Pulmonary artery endothelial cell (primary cell): ENCODE data around the gene NLGN1. TPM values are rescaled to one million over a fixed set of nuclear protein-coding genes. Genes with fewer than 3 reads are reported as not detected.

Source experiments
- DNase-seq: peaks from one replicate; pipeline ENCODE4 v3.0.0-alpha.2; 2011; ENCODE audit warnings: low read depth, low spot score
- total RNA-seq: library from RNA; depleted of rRNA; stranded (reverse); fragments of >200 nt; gene quantifications from 2 replicates; pipeline ENCODE4 v1.2.3, GENCODE V29; 2014

NLGN1 gene
- total RNA-seq, 1 donor from 2014 or later: 37.5 TPM

DNA sequence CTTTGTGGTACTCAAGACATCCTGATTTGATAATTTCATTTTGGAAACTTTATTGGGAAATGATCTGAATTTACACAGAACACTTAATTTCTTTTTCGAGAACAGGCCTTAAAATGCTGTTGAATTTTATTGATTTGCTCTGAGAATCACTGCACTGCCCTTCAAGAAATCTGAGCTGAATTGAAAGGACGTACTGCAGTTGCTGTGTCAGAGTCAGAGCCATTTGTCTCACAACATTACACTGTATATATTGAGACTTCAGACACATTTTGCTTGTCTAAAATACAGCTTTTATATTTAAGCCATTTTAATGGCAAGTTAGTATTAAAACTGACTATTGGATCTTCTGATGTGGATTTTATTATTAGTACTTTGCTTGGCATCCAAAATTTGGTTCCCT lies 504.1 kb downstream of the NLGN1 start:
- no peak for DNase-seq

DNA sequence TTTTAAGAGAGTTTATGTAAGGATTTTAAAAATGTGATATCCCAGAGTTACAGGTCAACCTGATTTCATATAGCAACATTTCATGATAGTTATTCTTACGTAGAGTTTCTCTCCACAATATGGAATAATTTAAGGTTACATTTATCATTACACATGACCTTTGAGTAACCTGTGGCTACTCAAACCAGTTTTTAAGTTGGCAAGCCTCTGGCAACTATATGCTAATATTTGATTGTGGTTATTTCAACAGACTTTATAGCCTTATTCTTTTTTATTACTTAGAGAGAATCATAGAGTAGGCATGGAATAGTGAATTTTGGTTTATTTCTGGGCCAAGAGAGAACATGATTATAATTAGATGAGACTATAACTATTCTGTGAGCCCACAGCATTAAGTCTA lies 504.9 kb downstream of the NLGN1 start:
- DNase-seq: no peak

DNA sequence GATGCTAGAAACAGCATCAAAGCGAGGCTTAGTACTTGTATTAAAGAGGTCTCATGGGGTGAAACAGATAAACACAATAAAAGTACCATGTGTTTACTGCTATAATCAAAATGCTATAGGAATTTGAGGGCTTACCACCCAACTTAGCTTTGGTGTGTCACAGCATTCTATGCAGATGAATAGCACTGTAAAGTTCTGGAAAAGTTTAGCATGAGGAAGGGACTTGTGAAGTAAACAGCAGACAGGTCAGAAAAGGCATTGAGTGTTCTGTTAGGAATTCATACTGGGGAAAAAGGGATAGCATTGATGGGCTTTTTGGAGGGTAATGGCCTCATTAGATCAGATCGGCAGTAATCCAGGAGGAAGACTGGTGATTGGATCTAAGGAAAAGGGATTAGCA lies 505.3 kb downstream of the NLGN1 start:
- no peak for DNase-seq

DNA sequence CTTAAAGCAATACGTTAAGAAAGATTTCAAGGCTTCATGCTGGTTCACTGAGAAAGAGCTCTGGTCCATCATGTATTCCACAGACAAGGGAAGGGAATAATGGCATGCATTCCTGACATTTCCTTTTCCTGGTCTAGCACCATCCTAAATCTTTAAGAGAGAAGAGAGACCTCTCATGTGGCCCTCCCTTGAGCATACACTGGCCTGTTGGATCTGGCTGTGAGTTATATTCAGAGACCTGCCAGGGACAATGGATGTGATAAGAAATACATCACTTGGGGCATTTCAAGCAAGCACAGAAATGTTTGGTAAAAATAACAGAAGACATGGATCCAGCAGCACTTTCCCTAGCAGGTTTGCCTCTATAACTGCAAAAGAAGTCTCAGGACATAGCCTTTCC lies 507.8 kb downstream of the NLGN1 start:
- DNase-seq: no peak

DNA sequence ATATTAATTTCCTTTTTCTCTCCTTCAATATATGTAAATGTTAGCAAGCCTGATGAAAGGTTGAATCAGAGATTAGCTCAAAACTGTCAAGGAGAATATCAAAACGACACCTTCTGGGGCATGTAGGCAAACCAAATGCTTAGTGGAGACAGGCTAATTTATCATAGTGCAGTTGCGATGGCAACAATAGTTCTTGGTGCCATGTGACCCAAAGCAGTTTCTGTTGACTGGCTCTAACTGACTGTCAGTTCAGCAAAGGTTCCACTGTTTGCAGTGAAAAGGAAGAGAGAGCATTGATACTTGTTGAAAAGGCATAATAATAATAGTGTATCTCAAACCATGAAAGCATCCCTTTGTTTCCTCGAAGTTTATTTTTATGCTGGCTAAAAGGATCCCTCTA lies 513.9 kb downstream of the NLGN1 start:
- DNase-seq: no peak

DNA sequence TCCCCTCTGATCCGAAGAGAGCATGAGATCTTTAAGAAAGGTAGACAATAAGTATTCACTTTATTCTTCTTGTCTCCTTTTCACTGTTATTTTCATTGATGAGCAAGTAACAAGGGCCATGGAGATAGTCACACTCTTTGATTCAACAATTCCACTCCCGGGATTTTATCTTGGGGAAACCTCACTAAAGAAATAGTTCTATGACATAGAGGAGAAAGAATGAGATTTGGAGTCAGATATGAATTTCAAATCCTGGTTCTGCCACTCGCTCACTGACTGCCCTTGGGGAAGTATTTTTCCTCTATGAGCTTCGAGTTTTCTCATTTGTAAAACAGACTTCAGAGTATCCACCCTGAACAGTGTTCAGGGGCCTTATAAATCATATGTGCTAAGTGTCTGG lies 514.6 kb downstream of the NLGN1 start:
- DNase-seq: no peak

DNA sequence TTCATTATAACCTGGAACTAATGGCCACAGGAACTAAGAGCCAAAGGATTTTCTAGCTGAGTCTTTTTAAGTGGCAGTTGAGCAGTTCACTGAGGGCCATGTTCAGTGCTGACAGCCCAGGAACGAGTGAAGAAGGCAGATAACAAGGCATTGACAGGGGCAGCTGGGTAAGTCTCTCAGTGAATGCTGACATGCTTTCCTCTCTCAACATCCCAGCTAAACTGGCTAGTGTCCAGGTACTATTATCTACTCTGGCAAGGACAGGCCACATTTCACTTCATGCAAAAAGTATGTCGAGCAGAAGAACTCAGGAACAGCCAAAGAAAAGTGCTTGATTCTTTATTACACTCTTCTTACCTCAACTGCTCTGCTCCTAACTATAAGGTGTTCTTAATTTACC lies 515.9 kb downstream of the NLGN1 start:
- peak; percentile 10 for DNase-seq

DNA sequence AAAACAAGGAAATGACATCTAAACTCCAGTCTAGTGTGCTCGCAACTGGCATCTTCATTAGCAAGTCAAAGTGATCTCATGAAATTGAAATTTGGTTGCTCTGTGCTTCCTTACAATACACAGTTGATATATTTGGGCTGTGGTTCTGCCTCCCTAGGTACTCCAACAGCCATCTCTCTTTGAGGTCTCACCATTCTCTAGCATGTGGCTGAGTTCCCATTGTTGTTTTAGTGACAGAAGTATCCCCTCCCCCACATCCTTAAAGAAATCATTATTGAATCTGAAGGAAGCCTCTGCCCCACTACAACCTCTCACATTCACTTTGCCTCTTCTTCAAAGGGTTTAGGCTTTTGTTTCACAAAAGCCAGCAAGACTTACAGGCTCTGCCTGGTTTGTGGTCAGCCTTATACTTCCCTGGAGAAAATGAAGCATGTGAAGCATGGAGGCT lies 516.5 kb downstream of the NLGN1 start:
- no peak for DNase-seq

DNA sequence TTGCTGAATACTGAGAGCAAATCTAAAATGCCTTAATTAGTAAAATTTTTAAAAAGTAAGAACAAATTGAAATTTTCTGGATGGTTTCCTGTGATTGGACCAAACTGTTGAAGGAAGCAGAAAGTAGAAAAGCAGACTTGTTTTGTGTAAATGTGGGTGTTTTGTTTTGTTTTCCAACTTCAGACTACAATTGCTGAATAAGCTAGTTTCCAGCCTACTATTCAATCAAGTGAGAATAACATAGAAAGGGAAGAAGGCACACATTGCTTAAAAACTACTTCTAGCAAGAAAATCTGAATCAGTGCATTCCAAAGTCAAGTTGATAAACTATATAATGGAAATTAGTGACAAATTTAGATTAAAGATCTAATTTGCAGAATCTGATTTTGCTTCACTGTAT lies 519.3 kb downstream of the NLGN1 start:
- DNase-seq: no peak

DNA sequence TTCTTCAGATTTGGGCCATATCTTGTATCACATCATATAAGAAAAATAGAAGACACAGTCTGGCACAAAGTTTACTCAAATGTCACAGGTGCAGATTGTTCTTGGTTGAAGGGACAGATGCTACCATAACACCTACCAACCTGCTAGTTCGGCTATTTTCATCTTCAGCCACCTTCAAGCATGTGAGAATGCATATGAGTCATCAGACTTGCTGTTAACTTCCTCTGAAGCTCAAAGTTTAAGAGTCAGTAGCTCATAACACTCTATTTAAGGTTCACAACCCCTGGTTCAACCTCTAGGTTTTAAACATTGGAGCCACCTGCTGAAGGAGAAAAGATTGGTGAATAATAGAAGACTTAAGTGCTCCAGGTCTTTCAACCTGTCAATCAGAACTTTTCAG lies 522.8 kb downstream of the NLGN1 start:
- DNase-seq: no peak

DNA sequence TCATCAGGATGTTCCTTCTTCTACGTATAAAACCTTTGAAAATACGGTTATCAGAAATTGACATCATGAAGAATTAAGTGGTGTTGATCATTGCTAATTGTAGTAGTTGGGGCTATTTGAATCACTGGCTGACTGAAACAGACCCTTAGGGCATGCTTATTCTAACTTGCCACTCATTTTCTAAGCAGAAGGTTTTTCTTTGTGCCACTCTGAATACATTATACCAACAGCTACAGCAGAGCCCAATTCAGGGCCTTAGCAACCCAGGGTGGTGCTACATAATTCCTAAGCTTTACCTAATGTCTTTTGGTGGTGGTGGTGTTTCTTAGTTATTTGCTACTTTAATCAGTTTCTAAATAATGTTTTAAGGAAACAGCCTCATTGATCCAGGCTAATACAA lies 524.2 kb downstream of the NLGN1 start:
- no peak for DNase-seq

DNA sequence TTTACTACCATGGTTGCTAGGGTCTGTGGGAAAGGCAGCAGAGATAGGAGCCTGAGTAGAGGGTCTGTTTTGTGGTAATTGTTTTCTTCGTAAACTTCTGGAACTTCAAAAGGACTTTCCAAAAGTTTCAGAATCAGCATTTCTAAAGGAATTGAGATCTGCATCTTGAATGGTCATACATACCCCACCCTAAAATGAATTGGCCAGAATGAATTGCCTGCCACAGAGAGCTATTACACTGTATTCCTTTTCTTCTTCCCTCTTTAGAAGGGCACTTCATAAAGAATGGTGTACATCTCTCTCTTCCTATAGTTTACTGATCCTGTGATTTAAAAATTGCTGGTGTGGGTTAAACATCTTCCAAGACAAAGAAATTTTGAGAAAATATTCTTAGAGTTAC lies 525.7 kb downstream of the NLGN1 start:
- no peak for DNase-seq

DNA sequence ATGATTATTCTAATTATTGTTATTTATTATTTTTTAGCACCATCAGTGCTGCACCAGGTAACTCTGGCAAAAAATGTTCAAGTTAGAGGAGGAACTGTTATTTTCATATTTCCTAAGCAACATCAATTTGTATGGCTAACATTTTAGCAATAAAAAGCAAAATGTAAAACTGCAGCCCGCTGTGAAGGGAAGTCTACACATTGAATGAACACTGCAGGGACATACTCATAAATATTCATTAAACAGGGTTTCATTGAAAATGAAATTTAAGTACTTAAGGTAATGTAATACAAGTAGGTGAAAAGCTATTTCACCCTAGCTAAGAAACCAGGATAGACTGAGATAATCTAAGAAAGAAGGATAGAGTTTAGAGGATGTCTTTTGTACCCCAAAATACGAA lies 532.7 kb downstream of the NLGN1 start:
- no peak for DNase-seq

DNA sequence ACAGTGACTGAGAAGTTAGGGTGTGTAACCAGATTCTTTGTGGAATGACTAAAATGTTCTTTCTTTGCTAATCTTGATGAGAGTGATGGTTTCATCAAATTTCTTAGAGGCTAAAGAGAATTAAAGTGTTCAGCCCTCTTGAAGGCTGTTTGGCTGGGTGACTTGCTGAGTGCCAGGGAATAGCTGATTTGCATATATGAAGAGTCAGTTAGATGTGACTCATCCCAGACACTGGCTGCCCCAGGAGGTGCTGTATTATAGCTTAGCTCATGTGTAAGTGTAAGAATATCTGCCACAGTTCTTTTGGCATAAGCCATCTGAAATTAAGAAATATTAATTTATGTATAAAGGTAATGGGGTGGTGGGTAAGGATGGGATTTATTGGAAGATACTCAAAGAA lies 535.1 kb downstream of the NLGN1 start:
- no peak for DNase-seq

DNA sequence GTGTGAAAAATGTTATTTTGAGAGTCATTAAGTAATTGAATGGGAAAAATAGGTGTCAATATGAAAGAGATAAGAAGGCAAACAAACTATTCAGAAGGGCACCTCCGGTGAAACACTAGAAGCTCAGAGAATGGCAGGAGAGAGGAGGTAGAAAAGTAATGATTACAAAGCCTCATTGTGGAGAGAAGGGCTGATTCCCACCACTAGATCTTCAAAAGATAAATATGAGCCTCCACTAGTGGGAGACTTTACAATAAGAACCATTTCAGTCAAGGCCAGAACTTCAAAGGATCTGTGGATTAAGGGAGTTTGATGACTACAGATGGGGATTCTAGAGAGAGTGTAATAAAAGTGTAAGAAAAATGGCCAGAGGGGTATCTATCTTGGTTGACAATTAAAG lies 535.6 kb downstream of the NLGN1 start:
- DNase-seq: no peak

DNA sequence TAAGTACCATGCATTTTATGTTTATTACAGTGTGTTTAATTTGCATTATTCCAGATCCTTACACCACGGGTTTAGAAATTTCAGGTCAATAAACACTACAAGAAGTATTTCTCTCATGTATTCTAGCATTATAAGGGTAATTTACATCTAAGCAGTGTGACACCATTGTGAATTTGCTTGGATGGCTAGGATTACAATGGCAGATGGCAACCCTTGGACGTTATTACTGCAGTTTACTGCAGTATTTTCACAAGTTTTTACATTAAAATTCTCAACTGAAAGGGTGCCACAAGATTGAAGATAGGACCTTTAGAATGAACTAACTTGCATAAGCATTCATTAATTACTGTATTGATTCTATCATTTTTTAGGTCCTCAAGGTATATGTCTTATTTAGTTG lies 538.8 kb downstream of the NLGN1 start:
- no peak for DNase-seq

DNA sequence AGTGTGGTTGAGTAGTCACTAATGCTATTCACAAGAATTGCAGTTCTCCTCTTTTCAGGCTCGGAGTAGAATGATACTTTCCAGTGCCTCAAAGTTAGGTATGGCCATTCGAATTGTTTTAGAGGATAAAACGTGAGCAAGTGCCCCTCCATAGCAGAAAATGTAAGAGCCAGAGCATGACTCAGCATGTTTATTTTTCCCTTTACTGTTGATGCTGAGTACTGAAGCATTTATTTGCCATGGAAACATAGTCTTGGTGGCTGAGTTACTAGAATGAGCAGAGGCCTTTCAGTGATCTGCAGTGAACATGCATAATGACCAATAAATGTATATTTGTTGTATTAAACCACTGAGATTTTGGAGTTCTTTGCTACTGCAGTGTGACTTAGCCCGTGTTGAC lies 540.6 kb downstream of the NLGN1 start:
- peak; percentile 27 for DNase-seq

DNA sequence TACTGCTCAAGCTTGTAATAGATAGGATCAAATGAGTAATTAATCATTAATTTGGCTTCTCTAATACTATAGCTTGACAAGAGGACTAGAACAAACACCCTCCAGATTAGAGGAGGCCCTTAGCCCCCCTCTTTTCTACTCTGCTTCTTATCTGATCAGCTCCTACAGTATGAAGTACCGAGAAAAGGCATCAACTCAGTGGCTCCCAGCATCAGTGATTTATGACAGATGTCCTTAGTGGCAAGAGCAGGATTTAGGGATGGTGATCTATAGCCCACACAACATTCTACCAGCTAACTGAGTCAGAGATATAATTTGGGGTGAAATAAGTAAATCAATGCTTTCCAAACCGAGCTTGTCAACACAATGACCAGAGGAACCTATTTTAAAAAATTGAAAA lies 541.1 kb downstream of the NLGN1 start:
- no peak for DNase-seq

DNA sequence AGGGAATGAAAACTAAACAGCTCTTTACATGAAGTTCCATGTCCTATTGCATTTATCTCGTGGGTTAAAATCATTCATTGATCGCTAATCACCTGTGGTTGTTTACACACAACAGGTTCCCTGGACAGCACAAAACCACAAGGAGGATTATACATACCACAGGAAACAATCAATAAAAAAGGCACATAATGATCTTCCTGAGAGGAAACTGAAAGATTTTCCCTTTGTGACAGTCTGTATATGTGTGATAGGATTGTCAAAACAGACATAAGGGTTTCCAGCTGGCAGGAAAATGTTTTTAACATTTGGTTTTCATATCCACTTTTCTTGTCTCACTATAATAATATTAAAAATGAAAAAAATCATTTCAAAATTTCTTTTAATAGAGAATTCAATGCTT lies 541.8 kb downstream of the NLGN1 start:
- DNase-seq: no peak

DNA sequence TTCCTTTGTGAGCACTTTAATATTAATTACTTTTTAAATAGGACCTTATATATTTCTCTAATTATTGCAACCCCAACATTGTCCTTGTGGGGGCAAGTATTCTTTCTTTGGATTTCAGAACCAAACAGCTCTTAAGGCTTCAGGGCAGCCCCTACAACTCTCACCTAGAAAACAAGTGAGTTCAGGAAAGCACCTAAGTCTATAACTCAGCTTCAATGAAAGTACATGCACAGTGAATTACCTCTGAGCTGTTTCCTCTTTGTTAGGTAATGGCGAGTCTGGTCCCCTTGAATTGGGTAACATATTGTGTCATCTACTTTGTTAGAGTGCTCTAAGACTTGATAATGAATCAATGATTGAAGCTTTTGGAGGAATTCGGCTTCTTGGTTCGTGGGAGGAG lies 545.7 kb downstream of the NLGN1 start:
- DNase-seq: no peak

DNA sequence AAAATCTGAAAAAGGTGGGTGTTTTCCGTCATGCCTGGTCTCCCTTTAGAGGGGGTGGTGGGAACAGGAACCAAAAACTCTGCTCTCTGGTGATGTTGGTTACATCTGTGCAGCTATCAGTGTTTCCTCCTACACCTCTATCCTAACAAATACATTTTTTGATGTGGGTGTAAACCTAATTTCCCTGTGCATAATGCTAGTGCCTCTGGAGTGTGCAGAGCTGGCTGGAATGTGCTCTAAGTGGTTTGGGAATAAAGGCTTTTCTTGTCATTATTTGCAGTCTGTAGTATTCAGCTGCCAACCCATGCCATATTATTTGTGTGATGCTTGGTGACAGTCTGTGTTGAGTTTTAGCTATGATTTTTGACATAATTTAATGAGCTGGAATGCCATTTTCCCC lies 547.6 kb downstream of the NLGN1 start:
- no peak for DNase-seq

DNA sequence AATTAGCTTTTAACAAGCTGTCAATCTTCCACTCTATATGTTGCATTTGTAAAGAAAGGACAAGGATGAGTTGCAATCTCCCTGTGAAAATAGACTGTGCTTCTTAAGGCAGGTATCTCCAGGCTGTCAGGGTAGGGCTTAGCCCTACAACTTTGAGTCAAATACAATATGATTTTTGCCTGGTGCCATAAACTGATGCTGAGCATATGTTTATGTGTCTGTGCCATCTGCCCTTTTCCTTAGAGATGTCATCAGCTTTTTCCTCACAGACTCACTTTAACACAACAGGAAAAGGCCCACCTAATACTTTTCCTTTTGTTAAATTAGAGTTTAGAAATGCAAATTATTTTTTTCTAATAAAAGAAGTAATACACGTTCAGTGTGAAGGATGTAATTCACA lies 548.3 kb downstream of the NLGN1 start:
- DNase-seq: no peak

DNA sequence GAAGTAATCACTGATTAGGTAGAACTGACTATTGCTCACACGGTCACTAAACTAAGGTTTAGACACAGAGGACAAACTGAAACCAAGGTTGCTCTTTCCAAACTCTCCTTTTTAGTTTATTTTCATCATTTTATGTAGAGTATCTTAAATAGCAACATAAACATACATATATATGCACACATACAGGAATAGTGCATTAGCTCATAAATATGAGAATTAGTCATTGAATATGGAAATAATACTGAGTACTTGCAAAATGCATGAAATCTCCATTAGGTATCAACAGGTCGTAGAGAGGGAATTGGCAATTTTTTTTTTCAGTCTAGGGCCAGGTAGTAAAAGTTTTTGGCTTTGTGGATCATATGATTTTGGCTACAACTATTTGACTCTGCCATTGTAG lies 557.1 kb downstream of the NLGN1 start:
- no peak for DNase-seq

DNA sequence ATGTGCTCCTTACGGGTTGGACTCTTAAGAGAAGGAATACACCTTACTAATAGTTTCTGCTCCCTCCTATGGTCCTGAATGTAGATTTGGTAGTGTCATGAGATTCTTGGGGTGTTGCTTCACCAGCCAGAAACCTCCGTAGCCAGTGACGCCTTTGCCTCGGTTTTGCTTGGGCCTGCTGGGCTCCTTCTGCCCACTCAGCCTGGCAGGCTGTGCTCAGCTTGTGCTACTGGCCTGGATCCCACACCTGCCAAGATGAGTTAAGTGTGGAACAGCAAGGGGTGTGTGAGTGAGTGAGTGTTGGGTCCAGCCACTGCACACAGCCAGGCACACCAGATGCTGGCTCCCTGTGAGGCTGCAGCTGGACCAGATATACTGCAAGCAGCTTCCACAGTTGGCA lies 560.1 kb downstream of the NLGN1 start:
- no peak for DNase-seq

DNA sequence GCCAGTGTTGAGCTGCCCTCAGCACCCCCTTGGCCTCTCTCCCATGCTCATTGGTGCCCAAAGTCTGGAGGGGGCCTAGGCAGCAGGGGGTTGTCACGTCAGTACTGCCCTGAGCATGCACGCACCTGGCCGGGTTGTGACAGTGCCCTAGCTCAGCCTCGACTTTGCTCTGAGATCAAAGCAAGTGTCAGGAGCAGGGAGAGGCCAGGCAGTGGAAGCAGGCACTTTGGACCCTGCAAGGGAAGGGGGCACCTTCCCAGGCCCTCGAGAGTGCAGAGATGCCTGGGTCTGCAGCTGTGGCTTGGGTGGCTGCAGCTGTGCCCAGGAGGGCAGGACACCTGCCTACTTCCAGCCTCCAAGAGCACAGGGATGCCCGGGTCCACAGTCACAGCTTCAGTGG lies 561.3 kb downstream of the NLGN1 start:
- no peak for DNase-seq
